H1 (cell line): Measurements from ENCODE around the gene DNAAF5. TPM values are rescaled to one million over a fixed set of nuclear protein-coding genes. Genes with fewer than 3 reads are reported as not detected.

Experiments
- EP300 ChIP-seq, 2 experiments: IDR thresholded peaks; 1 replicate in 1 of 2; 2 replicates in 1 of 2; pipeline ENCODE4 v1.6.1; 2011 to 2012; ENCODE audit warnings: low read depth in 2 of 2, low read length in 2 of 2, mild to moderate bottlenecking in 2 of 2, borderline replicate concordance in 1 of 2, inconsistent platforms in 1 of 2, moderate library complexity in 1 of 2
- POU5F1 ChIP-seq: IDR thresholded peaks from 2 replicates; pipeline ENCODE4 v1.6.1; 2011; ENCODE audit warnings: low read depth, mild to moderate bottlenecking, low read length, moderate library complexity
- polyA plus RNA-seq, 7 experiments: library from polyadenylated mRNA; depleted of rRNA in 3 of 7; stranded (reverse) in 5 of 7; unstranded in 2 of 7; fragments of >200 nt in 5 of 7; fragments of 200-250 nt in 2 of 7; gene quantifications; 1 replicate in 5 of 7; 2 replicates in 1 of 7; 4 replicates in 1 of 7; pipeline versions ENCODE4 v1.2.1 to v1.2.3, GENCODE V29; 2011 to 2013; ENCODE audit warnings: missing spikeins in 2 of 7, mixed read lengths in 2 of 7
- total RNA-seq: library from RNA; stranded (reverse); fragmentation: NEBNext Ultra II Directional; extraction: Animal tissue kit (Norgen Biotek cat#: 25700); gene quantifications from 2 replicates; pipeline ENCODE4 v1.2.1, GENCODE V29; 2021

The DNAAF5 gene
- total and polyA plus RNA-seq, 2 of the 8 experiments (the other 6 are each of a cell fraction or from before 2014, with no cell fraction given) = 55.1 to 95.9 TPM

DNA sequence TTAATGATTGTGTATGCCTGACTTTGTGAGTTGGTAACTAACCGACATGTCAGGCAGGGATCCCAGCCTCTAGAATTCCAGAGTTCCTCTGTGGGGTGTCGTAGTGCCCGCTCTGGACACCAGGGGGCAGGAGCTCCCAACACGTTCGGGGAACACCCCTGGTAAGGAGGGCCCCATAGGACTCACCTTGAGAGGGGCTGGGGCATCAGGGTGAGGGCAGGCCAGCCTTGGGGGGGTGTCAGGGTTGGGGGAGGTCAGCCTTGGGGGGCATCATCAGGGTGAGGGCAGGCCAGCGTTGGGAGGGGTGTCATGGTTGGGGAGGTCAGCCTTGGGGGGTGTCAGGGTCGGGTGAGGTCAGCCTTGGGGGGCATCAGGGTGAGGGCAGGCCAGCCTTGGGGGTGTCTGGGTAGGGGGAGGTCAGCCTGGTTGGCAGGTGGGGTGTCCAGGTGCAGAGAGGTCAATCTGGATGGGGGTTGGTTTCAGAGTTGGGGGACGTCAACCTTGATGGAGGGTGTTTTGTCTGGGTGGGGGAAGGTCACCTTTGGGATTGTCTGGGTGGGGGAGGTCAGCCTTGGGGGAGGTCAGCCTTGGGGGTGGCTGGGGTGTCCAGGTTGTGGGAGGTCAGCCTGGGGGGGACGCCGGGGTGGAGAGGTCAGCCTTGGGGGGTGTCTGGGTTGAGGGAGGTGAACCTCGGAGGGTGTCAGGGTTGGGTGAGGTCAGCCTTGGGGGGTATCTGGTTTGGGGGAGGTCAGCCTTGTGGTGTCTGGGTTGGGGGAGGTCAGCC is 60.2 kb downstream of the DNAAF5 start (continued):
- TF ChIP-seq EP300 (IDR thresholded peaks at IDR 0.05; ENCODE audit: borderline replicate concordance in 1 of 2, low read depth in 2 of 2, low read length in 2 of 2) (no peak), POU5F1 (no peak)
- TF ChIP-seq, all 59 proteins: peak for 5
